ENCODE measurements around the gene ATP6V1G1. TPM values are rescaled to one million over a fixed set of nuclear protein-coding genes. Genes with fewer than 3 reads are reported as not detected.

Gene ATP6V1G1
- polyA plus RNA-seq, 1 donor from 2014 or later = 802 TPM

GRCh38 chr9:114638404-114638803 lies 50.8 kb downstream of the ATP6V1G1 start:
- Histone ChIP-seq H3K9ac (ENCODE audit: low read length) (no peak overlapping the region), H3K9me2 (ENCODE audit: insufficient read depth, low read length) (no peaks in the 10 kb centered on the region), H3K79me2 (replicated peaks; ENCODE audit: insufficient read depth, low read length) (no peaks in the 10 kb centered on the region), H3K9me3 (ENCODE audit: low read length) (no peaks in the 10 kb centered on the region), H3K4me3 (ENCODE audit: low read length) (no peak overlapping the region), H3K27ac (ENCODE audit: low read length) (no peak overlapping the region), H4K20me1 (ENCODE audit: insufficient read depth) (no peaks in the 10 kb centered on the region), H3K27me3 (ENCODE audit: insufficient read depth, low read depth, low read length) (no peaks in the 10 kb centered on the region), H3F3A (ENCODE audit: insufficient read depth, low read length, poor library complexity, severe bottlenecking) (no peaks in the 10 kb centered on the region), H3K4me2 (ENCODE audit: low read length) (no peak overlapping the region), H2AFZ (ENCODE audit: low read depth, low read length) (no peak overlapping the region), H3K36me3 (ENCODE audit: insufficient read depth, low read length) (no peaks in the 10 kb centered on the region)
- TF ChIP-seq EP300 (conservative IDR thresholded peaks at IDR 0.05; ENCODE audit: poor library complexity, severe bottlenecking) = no peak
- TF ChIP-seq, protein P1, sequence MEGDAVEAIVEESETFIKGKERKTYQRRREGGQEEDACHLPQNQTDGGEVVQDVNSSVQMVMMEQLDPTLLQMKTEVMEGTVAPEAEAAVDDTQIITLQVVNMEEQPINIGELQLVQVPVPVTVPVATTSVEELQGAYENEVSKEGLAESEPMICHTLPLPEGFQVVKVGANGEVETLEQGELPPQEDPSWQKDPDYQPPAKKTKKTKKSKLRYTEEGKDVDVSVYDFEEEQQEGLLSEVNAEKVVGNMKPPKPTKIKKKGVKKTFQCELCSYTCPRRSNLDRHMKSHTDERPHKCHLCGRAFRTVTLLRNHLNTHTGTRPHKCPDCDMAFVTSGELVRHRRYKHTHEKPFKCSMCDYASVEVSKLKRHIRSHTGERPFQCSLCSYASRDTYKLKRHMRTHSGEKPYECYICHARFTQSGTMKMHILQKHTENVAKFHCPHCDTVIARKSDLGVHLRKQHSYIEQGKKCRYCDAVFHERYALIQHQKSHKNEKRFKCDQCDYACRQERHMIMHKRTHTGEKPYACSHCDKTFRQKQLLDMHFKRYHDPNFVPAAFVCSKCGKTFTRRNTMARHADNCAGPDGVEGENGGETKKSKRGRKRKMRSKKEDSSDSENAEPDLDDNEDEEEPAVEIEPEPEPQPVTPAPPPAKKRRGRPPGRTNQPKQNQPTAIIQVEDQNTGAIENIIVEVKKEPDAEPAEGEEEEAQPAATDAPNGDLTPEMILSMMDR (IDR thresholded peaks at IDR 0.05; ENCODE audit: poor library complexity, severe bottlenecking) = no peak
- TF ChIP-seq POLR2AphosphoS5 (IDR thresholded peaks at IDR 0.05) = no peak
- TF ChIP-seq EZH2 (IDR thresholded peaks at IDR 0.05; ENCODE audit: borderline replicate concordance, insufficient read depth, low read length, poor library complexity, severe bottlenecking) = no peak
- TF ChIP-seq REST (IDR thresholded peaks at IDR 0.05; ENCODE audit: borderline replicate concordance) = no peak
- no peak for TF ChIP-seq RAD21 (conservative IDR thresholded peaks at IDR 0.05)
- TF ChIP-seq MXI1 (conservative IDR thresholded peaks at IDR 0.05; ENCODE audit: poor library complexity, severe bottlenecking) = no peak
- TF ChIP-seq SMC3 (conservative IDR thresholded peaks at IDR 0.05; ENCODE audit: poor library complexity) = no peak
- TF ChIP-seq TAF1 (IDR thresholded peaks at IDR 0.05; ENCODE audit: low read depth) = no peak

- H3K79me2 ChIP-seq (replicated peaks; ENCODE audit: insufficient read depth, low read length) = no peaks in the 10 kb centered on the region
- H3K9me2 ChIP-seq (ENCODE audit: insufficient read depth, low read length) = no peaks in the 10 kb centered on the region
- TF ChIP-seq EZH2 (IDR thresholded peaks at IDR 0.05; ENCODE audit: borderline replicate concordance, insufficient read depth, low read length, poor library complexity, severe bottlenecking) (no peak), MXI1 (conservative IDR thresholded peaks at IDR 0.05; ENCODE audit: poor library complexity, severe bottlenecking) (no peak), POLR2AphosphoS5 (IDR thresholded peaks at IDR 0.05) (no peak)
- no peaks in the 10 kb centered on the region for H3K27me3 ChIP-seq (ENCODE audit: insufficient read depth, low read depth, low read length)
- no peak overlapping the region for H2AFZ ChIP-seq (ENCODE audit: low read depth, low read length)
- H3K36me3 ChIP-seq (ENCODE audit: insufficient read depth, low read length) = no peaks in the 10 kb centered on the region
- H3K4me2 ChIP-seq (ENCODE audit: low read length) = no peak overlapping the region
- no peaks in the 10 kb centered on the region for H3F3A ChIP-seq (ENCODE audit: insufficient read depth, low read length, poor library complexity, severe bottlenecking)
- H3K4me3 ChIP-seq (ENCODE audit: low read length) = no peak overlapping the region
- no peaks in the 10 kb centered on the region for H4K20me1 ChIP-seq (ENCODE audit: insufficient read depth)
- no peak overlapping the region for H3K9ac ChIP-seq (ENCODE audit: low read length)
- no peak overlapping the region for H3K27ac ChIP-seq (ENCODE audit: low read length)
- no peaks in the 10 kb centered on the region for H3K9me3 ChIP-seq (ENCODE audit: low read length)
Observed at GRCh38 chr9:114641967-114642366, 54.4 kb downstream of the ATP6V1G1 start.

Measured in neural cell (in vitro differentiated cells).